Measurements from ENCODE around the gene PTAR1. TPM values are rescaled to one million over a fixed set of nuclear protein-coding genes. Genes with fewer than 3 reads are reported as not detected.

PTAR1 gene
- total and polyA plus RNA-seq, 2 donors from 2014 or later = 7.7 to 61.4 TPM

- Histone ChIP-seq H3K36me3 (ENCODE audit: control insufficient read depth in 2 of 3, insufficient read depth in 3 of 3, low read length in 3 of 3) (no peaks in the 10 kb centered on the region), H3K27me3 (ENCODE audit: control insufficient read depth, insufficient read depth, low read length) (no peaks in the 10 kb centered on the region), H3K9ac (ENCODE audit: low read length in 3 of 3) (no peak overlapping the region), H3K27ac (ENCODE audit: low read depth in 2 of 2, low read length in 2 of 2) (no peak overlapping the region), H3K9me3 (ENCODE audit: control insufficient read depth in 2 of 3, insufficient read depth in 1 of 3, low read length in 3 of 3) (no peaks in the 10 kb centered on the region), H3K4me3 (ENCODE audit: low read length in 3 of 3) (no peak overlapping the region), H3K4me1 (ENCODE audit: control insufficient read depth in 2 of 3, insufficient read depth in 2 of 3, low read depth in 1 of 3, low read length in 3 of 3) (peaks cover 0 to 6% (median 5%) of the 10 kb centered on the region in 3 donors)
- no peak for TF ChIP-seq CTCF (IDR thresholded peaks at IDR 0.05; ENCODE audit: borderline replicate concordance, extremely low read depth, insufficient read depth)
- intact Hi-C loops (cut with DNase I) = no loop called here
- DNase-seq (no peak), FAIRE-seq (no peak)
Observed at GRCh38 chr9:69762527-69762926, 2.7 kb upstream of the PTAR1 start.

- Histone ChIP-seq H3K36me3 (ENCODE audit: control insufficient read depth in 2 of 3, insufficient read depth in 3 of 3, low read length in 3 of 3) (no peaks in the 10 kb centered on the region), H3K9ac (ENCODE audit: low read length in 3 of 3) (peak overlapping the region; percentile 29 to 86 (median 78)), H3K27me3 (ENCODE audit: control insufficient read depth, insufficient read depth, low read length) (no peaks in the 10 kb centered on the region), H3K9me3 (ENCODE audit: control insufficient read depth in 2 of 3, insufficient read depth in 1 of 3, low read length in 3 of 3) (no peaks in the 10 kb centered on the region), H3K4me1 (ENCODE audit: control insufficient read depth in 2 of 3, insufficient read depth in 2 of 3, low read depth in 1 of 3, low read length in 3 of 3) (peaks cover 0 to 20% (median 8%) of the 10 kb centered on the region in 3 donors), H3K27ac (ENCODE audit: low read depth in 2 of 2, low read length in 2 of 2) (peak overlapping the region; percentile 80 to 88), H3K4me3 (ENCODE audit: low read length in 3 of 3) (peak overlapping the region; percentile 78 to 92 (median 80))
- DNase-seq = no peak
- intact Hi-C loops (cut with DNase I) = no loop called here
- no peak for TF ChIP-seq CTCF (IDR thresholded peaks at IDR 0.05; ENCODE audit: borderline replicate concordance, extremely low read depth, insufficient read depth)
- no peak for FAIRE-seq
Observed at GRCh38 chr9:69760278-69760610, 433 bp upstream of the PTAR1 start.

GRCh38 chr9:69759021-69759420 lies 790 bp downstream of the PTAR1 start:
- H3K36me3 ChIP-seq (ENCODE audit: control insufficient read depth in 2 of 3, insufficient read depth in 3 of 3, low read length in 3 of 3) = no peaks in the 10 kb centered on the region
- FAIRE-seq (no peak), DNase-seq (peak in 2 of 5 donors; percentile 44 to 79)
- H3K27me3 ChIP-seq (ENCODE audit: control insufficient read depth, insufficient read depth, low read length) = no peaks in the 10 kb centered on the region
- intact Hi-C loops (cut with DNase I) = no loop called here
- no peaks in the 10 kb centered on the region for H3K9me3 ChIP-seq (ENCODE audit: control insufficient read depth in 2 of 3, insufficient read depth in 1 of 3, low read length in 3 of 3)
- TF ChIP-seq CTCF (IDR thresholded peaks at IDR 0.05; ENCODE audit: borderline replicate concordance, extremely low read depth, insufficient read depth) = no peak
- peak overlapping the region; percentile 90 to 93 for H3K27ac ChIP-seq (ENCODE audit: low read depth in 2 of 2, low read length in 2 of 2)
- H3K4me1 ChIP-seq (ENCODE audit: control insufficient read depth in 2 of 3, insufficient read depth in 2 of 3, low read depth in 1 of 3, low read length in 3 of 3) = peaks cover 0 to 22% (median 9%) of the 10 kb centered on the region in 3 donors
- H3K4me3 ChIP-seq (ENCODE audit: low read length in 3 of 3) = peak overlapping the region; percentile 78 to 92 (median 78)
- peak overlapping the region; percentile 74 to 93 (median 90) for H3K9ac ChIP-seq (ENCODE audit: low read length in 3 of 3)
